OCI-LY1 (cell line): ENCODE data around the gene TMPRSS3.

ENCODE experiments used
- EZH2 ChIP-seq: fragments of 200-600 bp; sonication (generic), shearing (Covaris generic); IDR thresholded peaks from 2 replicates; pipeline ENCODE4 v1.8.0; 2017; ENCODE audit warnings: borderline replicate concordance, mixed run types, mild to moderate bottlenecking, antibody characterized with exemption, low read length, moderate library complexity, mixed read lengths
- TF ChIP-seq, protein P1 (sequence below): fragments of 200-600 bp; sonication (generic), shearing (Covaris generic); IDR thresholded peaks from 2 replicates; pipeline ENCODE4 v1.5.1; 2017; ENCODE audit warnings: mild to moderate bottlenecking, antibody characterized with exemption, low read length, moderate library complexity, mixed read lengths

GRCh38 chr21:42390193-42390592 lies 5.7 kb downstream of the TMPRSS3 start:
- TF ChIP-seq, protein P1, sequence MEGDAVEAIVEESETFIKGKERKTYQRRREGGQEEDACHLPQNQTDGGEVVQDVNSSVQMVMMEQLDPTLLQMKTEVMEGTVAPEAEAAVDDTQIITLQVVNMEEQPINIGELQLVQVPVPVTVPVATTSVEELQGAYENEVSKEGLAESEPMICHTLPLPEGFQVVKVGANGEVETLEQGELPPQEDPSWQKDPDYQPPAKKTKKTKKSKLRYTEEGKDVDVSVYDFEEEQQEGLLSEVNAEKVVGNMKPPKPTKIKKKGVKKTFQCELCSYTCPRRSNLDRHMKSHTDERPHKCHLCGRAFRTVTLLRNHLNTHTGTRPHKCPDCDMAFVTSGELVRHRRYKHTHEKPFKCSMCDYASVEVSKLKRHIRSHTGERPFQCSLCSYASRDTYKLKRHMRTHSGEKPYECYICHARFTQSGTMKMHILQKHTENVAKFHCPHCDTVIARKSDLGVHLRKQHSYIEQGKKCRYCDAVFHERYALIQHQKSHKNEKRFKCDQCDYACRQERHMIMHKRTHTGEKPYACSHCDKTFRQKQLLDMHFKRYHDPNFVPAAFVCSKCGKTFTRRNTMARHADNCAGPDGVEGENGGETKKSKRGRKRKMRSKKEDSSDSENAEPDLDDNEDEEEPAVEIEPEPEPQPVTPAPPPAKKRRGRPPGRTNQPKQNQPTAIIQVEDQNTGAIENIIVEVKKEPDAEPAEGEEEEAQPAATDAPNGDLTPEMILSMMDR = no peak
- TF ChIP-seq EZH2 = no peak
